K562 (cell line): ENCODE data around the gene SMIM8. TPM values are rescaled to one million over a fixed set of nuclear protein-coding genes. Genes with fewer than 3 reads are reported as not detected.

Experiments used
- NFE2 ChIP-seq: IDR thresholded peaks from 2 replicates; pipeline ENCODE4 v1.6.1; 2014; ENCODE audit warnings: antibody characterized with exemption, low read depth
- SAFB2 ChIP-seq: fragments of 200-400 bp; formaldehyde crosslinking; IDR thresholded peaks from 2 replicates; pipeline ENCODE4 v1.6.1; 2018; ENCODE audit warnings: borderline replicate concordance, low read length, low read depth, moderate library complexity; ENCODE audit not compliant: severe bottlenecking
- STAT5B ChIP-seq: fragments of 250-450 bp; sonication (Bioruptor Pico); IDR thresholded peaks from 2 replicates; pipeline ENCODE4 v1.8.0; 2021; ENCODE audit warnings: mild to moderate bottlenecking, inconsistent platforms
- ZBTB2 ChIP-seq: fragments of 450-650 bp; IDR thresholded peaks from 2 replicates; pipeline ENCODE4 v1.6.1; 2016; ENCODE audit warnings: antibody characterized with exemption
- ZNF592 ChIP-seq: fragments of 450-650 bp; IDR thresholded peaks from 2 replicates; pipeline ENCODE4 v1.6.1; 2017; ENCODE audit warnings: antibody characterized with exemption, mild to moderate bottlenecking
- ZNF655 ChIP-seq: fragments of 250-450 bp; sonication (Bioruptor Pico); IDR thresholded peaks from 2 replicates; pipeline ENCODE4 v1.5.0; 2021
- ZNF77 ChIP-seq: fragments of 250-450 bp; sonication (Bioruptor Pico); IDR thresholded peaks from 2 replicates; pipeline ENCODE4 v1.5.0; 2020
- ZNF780A ChIP-seq: fragments of 250-450 bp; sonication (Bioruptor Pico); IDR thresholded peaks from 2 replicates; pipeline ENCODE4 v1.5.0; 2021; ENCODE audit warnings: mild to moderate bottlenecking
- ZNF830 ChIP-seq: fragments of 250-450 bp; sonication (Bioruptor Pico); IDR thresholded peaks from 2 replicates; pipeline ENCODE4 v1.5.0; 2021; ENCODE audit warnings: mild to moderate bottlenecking
- polyA plus RNA-seq, 8 experiments: library from polyadenylated mRNA; depleted of rRNA in 4 of 8; stranded (reverse) in 5 of 8; unstranded in 3 of 8; fragments of >200 nt; fragmentation: Nextera tagmentation in 2 of 8; fragmentation: Illumina TruSeq in 1 of 8; extraction: Ambion mirVana in 2 of 8; extraction: Trizol in 1 of 8; gene quantifications; 2 replicates each; pipeline versions ENCODE4 v1.2.1 to v1.2.3, GENCODE V29; 2011 to 2014; ENCODE audit warnings: inconsistent platforms in 1 of 8, missing spikeins in 1 of 8
- total RNA-seq, 7 experiments: library from RNA; depleted of rRNA in 6 of 7; stranded (reverse); fragments of >200 nt in 6 of 7; fragmentation: Illumina TruSeq in 2 of 7; extraction: Trizol in 2 of 7; gene quantifications; 2 replicates each; pipeline versions ENCODE4 v1.2.1 to v1.2.3, GENCODE V29; 2011 to 2021; ENCODE audit warnings: low replicate concordance in 1 of 7

SMIM8 gene
- total and polyA plus RNA-seq, 9 of the 15 experiments (the other 6 are each of a cell fraction or from before 2014, with no cell fraction given) = 8.3 to 53.7 (median 15.1) TPM

GRCh38 chr6:87356181-87356580 is 33.8 kb downstream of the SMIM8 start (continued):
- TF ChIP-seq ZNF830 (CRISPR knock-in tag) (no peak), ZNF655 (CRISPR knock-in tag) (no peak), ZNF592 (no peak), SAFB2 (no peak), ZNF780A (CRISPR knock-in tag) (no peak), ZBTB2 (no peak), NFE2 (no peak), STAT5B (CRISPR knock-in tag) (no peak), ZNF77 (no peak)
